Activated naive CD4-positive, alpha-beta T cell treated with anti-CD3 and anti-CD28 coated beads, Interleukin-2, amount 10 ng/mL, durations not matched to agents 5 hours and 36 hours (primary cell): ENCODE results near the gene RECQL5. TPM values are rescaled to one million over a fixed set of nuclear protein-coding genes. Genes with fewer than 3 reads are reported as not detected.

Experiments
- total RNA-seq, 2 experiments: library from RNA; stranded (reverse); gene quantifications; one replicate each; pipeline ENCODE4 v1.2.3, GENCODE V29; 2021

RECQL5 gene
- 10 to 100 TPM; 37.6 to 43.7 TPM for total RNA-seq

DNA sequence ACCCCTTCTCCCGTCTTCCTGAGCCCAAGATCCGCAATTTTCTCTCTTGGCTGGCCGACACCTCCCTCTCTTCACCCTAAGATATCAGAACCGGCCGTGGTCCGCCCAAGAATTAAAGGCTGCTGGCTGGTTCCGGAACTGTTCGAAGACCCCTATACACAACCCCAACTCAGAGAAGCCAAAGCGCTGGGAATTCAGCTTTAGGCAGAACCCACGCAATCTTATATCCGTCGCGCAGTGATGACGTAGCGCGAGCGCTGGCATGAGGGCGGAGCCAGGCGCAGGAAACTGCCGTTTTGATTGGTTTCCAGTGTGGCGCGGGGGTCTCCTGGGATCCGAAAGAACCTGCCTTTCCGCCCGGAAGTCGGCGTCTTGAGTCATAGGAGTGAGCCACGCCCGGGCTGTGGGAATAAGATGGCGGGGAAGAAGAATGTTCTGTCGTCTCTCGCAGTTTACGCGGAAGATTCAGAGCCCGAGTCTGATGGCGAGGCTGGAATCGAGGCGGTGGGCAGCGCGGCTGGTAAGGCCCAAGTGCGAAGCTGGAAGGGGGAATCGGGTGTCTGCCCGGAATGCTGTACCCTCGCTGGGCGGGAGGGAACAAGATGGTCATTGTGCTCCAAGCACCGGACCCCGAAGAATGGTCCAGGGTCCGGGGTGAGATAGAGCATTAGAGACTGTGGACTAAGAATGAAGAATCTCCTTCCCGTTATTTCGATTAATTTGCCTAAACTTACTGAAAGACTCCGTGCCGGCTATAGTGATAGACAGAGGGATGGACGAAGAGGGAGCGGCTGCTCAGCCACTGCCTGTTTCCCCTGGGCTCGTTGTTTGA is at the start of gene RECQL5, which contains the start of gene SAP30BP:
Gene RECQL5 (minus strand): TSS at position 196 of the 832 bp plus-strand sequence. CDS start 597 bp downstream, outside the sequence.
Gene SAP30BP (plus strand): TSS at position 380 of the 832 bp plus-strand sequence. CDS start 35 bp downstream, at position 415.

DNA sequence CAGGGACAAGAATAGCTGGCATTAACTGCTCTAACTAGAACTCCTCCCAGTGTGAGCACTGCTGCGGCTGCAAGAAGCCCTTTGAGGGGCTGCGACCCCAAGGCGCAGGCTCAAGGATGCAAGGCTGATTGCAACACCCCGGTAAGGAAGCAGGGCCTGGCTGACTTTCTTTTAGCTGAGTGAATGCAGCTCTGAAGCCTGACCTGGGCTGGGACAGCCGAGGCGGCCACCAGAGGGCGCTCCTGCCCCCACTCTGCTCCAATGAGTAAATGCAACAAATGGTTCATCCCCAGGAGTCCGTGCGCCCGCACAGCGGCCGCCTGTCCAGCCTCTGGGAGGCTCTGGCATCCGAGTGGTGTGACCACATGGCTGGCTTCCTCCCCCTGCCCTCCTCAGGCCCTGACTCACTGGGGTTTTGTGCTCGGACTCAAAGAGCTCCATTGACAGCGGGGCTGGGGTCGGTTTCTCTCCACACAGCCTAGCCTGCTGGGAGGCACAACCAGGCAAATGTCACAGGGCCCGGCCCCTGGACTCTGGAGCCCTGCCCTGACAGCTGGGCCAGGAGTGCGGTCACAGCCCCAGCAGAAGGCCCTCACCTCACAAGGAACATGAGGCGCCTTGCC is 34.0 kb downstream of the RECQL5 start, which contains the start of gene SMIM5:
Gene SMIM5 (plus strand): TSS at position 572 of the 623 bp plus-strand sequence. CDS start 6,768 bp downstream, outside the sequence.

DNA sequence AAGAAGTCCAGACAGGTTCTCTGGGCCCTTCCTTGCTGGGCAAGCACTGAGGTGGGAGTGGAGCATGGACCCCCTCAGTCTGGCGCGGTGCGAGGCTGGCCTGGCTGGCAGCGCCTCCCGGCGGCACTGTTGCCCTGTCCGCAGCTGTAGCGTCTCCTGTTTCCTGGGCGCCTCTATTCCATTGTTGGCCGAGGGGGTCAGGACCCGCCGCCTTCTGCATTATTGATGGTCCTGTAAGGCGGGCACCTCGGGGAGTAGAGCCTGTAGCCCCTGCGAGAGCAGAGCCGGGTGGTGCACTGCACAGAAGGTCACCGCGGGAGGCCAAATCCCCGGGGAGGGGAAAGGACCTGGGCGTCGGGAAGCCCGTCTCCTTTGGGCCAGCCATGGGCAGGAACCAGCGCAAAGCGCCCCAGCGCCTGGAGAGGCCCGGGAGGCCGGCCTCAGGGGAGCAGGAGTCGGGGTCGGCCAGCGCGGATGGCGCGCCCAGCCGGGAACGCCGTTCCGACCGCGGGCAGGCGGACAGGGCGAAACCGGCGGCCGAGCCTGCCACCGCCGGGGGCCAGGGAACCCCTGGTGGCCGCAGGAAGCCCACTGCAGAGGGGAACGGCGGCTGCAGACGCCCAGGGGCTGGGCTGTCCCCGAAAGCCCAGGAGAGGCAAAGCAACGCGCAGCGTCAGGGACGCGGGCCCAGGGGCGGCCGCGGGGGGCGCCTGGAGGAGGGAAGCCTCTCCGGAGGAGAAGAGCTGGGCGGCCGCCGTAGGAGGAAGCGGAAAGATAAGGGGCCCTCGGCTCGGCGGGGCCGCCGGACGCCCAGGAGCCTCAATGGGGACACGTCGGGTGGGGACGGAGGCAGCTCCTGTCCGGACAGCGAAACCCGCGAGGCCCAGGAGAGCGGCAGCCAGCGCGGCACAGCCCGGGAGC is 79.0 kb downstream of the RECQL5 start, which contains the start of gene MYO15B:
Gene MYO15B (plus strand): TSS at position 126 of the 921 bp plus-strand sequence. CDS start 258 bp downstream, at position 384.

Other genes starting within 250 kb of the RECQL5 start
- gene TMEM94, start 210.5 kb downstream of the RECQL5 start, total RNA-seq = 10 to 100 TPM; 79.4 to 87.2 TPM
- 1 to 10 TPM; 1.3 to 1.6 TPM for gene CASKIN2, start 151.6 kb downstream of the RECQL5 start, total RNA-seq
- 10 to 100 TPM; 45.7 to 46.0 TPM for gene TSEN54, start 150.6 kb downstream of the RECQL5 start, total RNA-seq
- 10 to 100 TPM; 22.2 to 23.4 TPM for gene LLGL2, start 141.5 kb downstream of the RECQL5 start, total RNA-seq
- 10 to 100 TPM; 31.0 to 32.0 TPM for gene MYO15B, start 79.4 kb downstream of the RECQL5 start, total RNA-seq
- under 1 TPM in 1 of 2 experiments, not detected in 1; 0.15 TPM for gene SMIM5, start 33.7 kb downstream of the RECQL5 start, total RNA-seq
- 10 to 100 TPM; 70.5 to 79.5 TPM for gene SAP30BP, start 184 bp upstream of the RECQL5 start, total RNA-seq
- gene ITGB4, start 54.3 kb upstream of the RECQL5 start, total RNA-seq = 1 to 10 TPM; 1.5 to 1.6 TPM
- gene GALK1, start 98.0 kb upstream of the RECQL5 start, total RNA-seq = 10 to 100 TPM; 32.4 to 36.0 TPM
- gene UNK, start 117.7 kb upstream of the RECQL5 start, total RNA-seq = 10 to 100 TPM; 24.7 to 29.8 TPM
- gene UNC13D, start 177.2 kb upstream of the RECQL5 start, total RNA-seq = 100 to 1,000 TPM; 170 to 185 TPM
- gene WBP2, start 188.2 kb upstream of the RECQL5 start, total RNA-seq = 10 to 100 TPM; 84.7 to 87.8 TPM
- gene TRIM47, start 211.4 kb upstream of the RECQL5 start, total RNA-seq = 10 to 100 TPM; 26.7 to 33.0 TPM
- gene TRIM65, start 229.8 kb upstream of the RECQL5 start, total RNA-seq = 10 to 100 TPM; 29.1 to 30.9 TPM
- gene MRPL38, start 237.7 kb upstream of the RECQL5 start, total RNA-seq = 10 to 100 TPM; 86.9 to 87.8 TPM